ENCODE data around the gene ALDH16A1.

The ALDH16A1 gene

GRCh38 chr19:49486232-49486631 is 33.2 kb downstream of the ALDH16A1 start:
- DNase-seq (ENCODE audit: low read depth) = no peak
- TF ChIP-seq CTCF (conservative IDR thresholded peaks at IDR 0.05; ENCODE audit: low read length) = no peak
- no peak overlapping the region for H3K4me3 ChIP-seq (ENCODE audit: low read length)

- no peak for TF ChIP-seq CTCF (conservative IDR thresholded peaks at IDR 0.05; ENCODE audit: low read length)
- H3K4me3 ChIP-seq (ENCODE audit: low read length) = no peak overlapping the region
These were observed 33.8 kb downstream of the ALDH16A1 start for GRCh38 chr19:49486710-49487276.

GRCh38 chr19:49487277-49488045 is 34.4 kb downstream of the ALDH16A1 start, which contains the start of gene RPL13A:
TSS of gene RPL13A (plus strand) at chr19:49487608. CDS start at chr19:49487630, 22 bp downstream.
- peak within 1 kb of the TSS; percentile 100 for H3K4me3 ChIP-seq (ENCODE audit: low read length)
- TF ChIP-seq CTCF (conservative IDR thresholded peaks at IDR 0.05; ENCODE audit: low read length) = no peak
- DNase-seq (ENCODE audit: low read depth) = peak; percentile 99

More at GRCh38 chr19:49486710-49487276, 33.8 kb downstream of the ALDH16A1 start:
- no peak for DNase-seq (ENCODE audit: low read depth)

DNA sequence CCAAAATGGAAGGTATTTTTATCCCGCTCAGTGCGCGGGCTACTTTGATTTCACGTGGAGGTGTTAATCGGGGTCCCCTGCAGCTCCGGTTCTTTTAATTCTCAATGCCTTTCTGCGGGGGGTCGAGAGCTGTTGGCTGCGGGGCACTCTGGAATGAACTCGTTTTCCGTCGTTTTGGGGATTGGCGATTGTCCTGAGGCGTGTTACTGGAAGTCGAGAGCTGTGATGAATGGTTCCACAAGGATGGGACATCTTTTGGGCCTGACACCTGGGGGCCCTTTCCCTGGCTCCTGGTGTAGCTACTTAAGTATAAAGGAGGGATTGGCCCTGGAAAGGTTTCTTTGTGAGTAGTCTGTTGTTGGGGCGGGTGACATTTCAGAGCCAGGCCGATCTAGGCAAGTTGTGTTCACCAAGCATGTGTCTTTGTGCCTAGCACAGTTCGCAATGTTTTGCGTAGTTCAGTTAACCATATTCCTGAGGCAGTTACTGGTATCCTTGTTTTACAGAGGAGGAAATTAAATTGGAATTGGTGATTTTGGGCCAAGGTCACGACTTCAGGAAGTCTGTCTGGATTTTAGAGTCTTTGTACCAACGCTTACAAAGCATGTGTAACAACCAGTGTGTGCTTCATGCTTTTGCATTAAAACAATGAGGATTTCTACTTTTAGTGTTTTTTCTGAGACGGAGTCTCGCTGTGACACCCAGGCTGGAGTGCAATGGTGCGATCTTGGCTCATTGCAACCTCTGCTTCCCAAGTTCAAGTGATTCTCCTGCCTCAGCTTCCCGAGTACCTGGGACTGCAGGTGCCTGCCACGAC is 35.2 kb downstream of the ALDH16A1 start:
- no peak for DNase-seq (ENCODE audit: low read depth)
- peak overlapping the region; percentile 100 for H3K4me3 ChIP-seq (ENCODE audit: low read length)
- no peak for TF ChIP-seq CTCF (conservative IDR thresholded peaks at IDR 0.05; ENCODE audit: low read length)

DNA sequence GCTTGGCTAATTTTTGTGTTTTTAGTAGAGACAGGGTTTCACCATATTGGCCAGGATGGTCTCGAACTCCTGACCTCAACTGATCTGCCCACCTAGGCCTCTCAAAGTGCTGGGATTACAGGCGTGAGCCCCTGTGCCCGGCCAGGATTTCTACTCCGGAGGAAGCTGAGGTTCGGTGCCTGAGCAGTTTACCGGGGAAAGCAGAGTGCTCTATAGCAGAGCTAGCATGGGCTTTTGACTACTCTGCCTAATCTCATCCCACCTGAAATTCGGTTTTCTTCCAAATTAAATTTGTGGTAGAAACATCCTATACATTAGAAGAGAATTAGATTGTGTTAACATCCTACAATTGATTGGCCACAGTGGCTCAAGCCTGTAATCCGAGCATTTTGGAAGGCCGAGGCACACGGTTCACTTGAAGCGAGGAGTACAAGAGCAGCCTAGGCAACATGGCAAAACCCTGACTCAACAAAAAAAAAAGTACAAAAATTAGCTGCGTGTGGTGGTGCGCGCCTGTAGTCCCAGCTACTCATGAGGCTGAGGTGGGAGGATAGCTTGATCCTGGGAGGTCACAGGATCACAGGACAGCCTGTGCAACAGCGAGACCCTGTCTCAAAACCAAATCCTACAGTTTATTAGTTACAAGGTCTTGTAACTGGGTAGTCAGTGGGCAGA is 36.0 kb downstream of the ALDH16A1 start:
- no peak for DNase-seq (ENCODE audit: low read depth)
- peak overlapping the region; percentile 100 for H3K4me3 ChIP-seq (ENCODE audit: low read length)
- no peak for TF ChIP-seq CTCF (conservative IDR thresholded peaks at IDR 0.05; ENCODE audit: low read length)

DNA sequence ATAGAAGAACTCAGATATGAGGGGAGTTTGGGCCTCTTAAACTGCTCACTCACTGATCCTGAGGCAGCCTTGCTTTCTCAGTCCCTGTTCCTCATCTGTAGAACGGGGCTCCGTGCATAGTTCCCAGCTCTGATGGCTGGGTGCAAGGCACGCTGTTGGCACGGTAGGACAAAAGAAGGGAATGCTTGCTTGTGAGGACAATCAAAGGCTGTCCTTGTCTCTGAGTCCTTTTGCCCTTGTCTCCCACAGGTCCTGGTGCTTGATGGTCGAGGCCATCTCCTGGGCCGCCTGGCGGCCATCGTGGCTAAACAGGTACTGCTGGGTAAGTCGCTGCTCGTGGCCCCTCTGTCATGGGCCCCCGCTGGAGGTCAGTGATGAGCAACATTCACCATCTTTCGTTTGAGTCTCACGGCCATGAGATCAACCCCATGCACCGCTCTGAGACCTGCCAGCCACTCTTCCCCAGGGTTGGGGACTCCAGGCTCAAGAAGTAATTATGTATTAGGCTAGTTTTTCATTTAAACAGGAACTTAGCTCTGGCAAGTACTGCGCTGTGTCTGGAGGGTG is 36.7 kb downstream of the ALDH16A1 start:
- H3K4me3 ChIP-seq (ENCODE audit: low read length) = peak overlapping the region; percentile 100
- DNase-seq (ENCODE audit: low read depth) = no peak
- no peak for TF ChIP-seq CTCF (conservative IDR thresholded peaks at IDR 0.05; ENCODE audit: low read length)

All from AG10803 (cell line).